B cell (primary cell): Measurements from ENCODE around the gene SLC5A2. TPM values are rescaled to one million over a fixed set of nuclear protein-coding genes. Genes with fewer than 3 reads are reported as not detected.
"Not testable (repeated sequence)": the region's sequence is repeated elsewhere in the genome, so short reads cannot be mapped to it uniquely, and the experiment has no call there.

Experiments
- ATAC-seq: fragments of 200-7000 bp; cut with Tn5 transposase; one replicate; pipeline ENCODE4 v1.10.0; 2021; ENCODE audit warnings: low read depth, mild to moderate bottlenecking, moderate number of reproducible peaks, moderate library complexity
- CTCF ChIA-PET: fragments of 350-600 bp; sonication (Branson Sonifier 250); formaldehyde crosslinking; loops from one replicate; lab custom pipeline; 2021; ENCODE audit warnings: antibody characterized with exemption, inconsistent platforms; lab: Charles Lee
- POLR2A ChIA-PET: fragments of 350-600 bp; sonication (Branson Sonifier 250); formaldehyde crosslinking; loops from one replicate; lab custom pipeline; 2021; ENCODE audit warnings: antibody characterized with exemption; lab: Charles Lee
- DNase-seq: peaks from one replicate; pipeline ENCODE4 v3.0.0; 2013
- H2AFZ ChIP-seq: 2 replicates; pipeline ENCODE4 v1.6.1; 2012; ENCODE audit warnings: mild to moderate bottlenecking, low read depth, low read length; ENCODE audit not compliant: insufficient read depth, poor library complexity, severe bottlenecking
- H3K27ac ChIP-seq, 2 donors: 1 replicate in 1 of 2; 2 replicates in 1 of 2; pipeline ENCODE4 v1.5.1; 2012 to 2013; ENCODE audit warnings: low read length in 2 of 2, mild to moderate bottlenecking in 2 of 2, moderate library complexity in 1 of 2
- H3K27me3 ChIP-seq, 4 experiments: fragments of 200-600 bp in 1 of 4; sonication (generic) in 1 of 4; replicated peaks in 1 of 4; 1 replicate in 2 of 4; 2 replicates in 2 of 4; pipeline versions ENCODE4 v1.6.1 to v1.7.0; 2013 to 2016; ENCODE audit warnings: low read length in 3 of 4, mild to moderate bottlenecking in 2 of 4, mixed read lengths in 1 of 4, moderate library complexity in 1 of 4; ENCODE audit not compliant: insufficient read depth in 4 of 4, control insufficient read depth in 3 of 4; ENCODE audit errors: control extremely low read depth in 1 of 4
- H3K36me3 ChIP-seq, 2 experiments: replicated peaks in 1 of 2; 1 replicate in 1 of 2; 2 replicates in 1 of 2; pipeline versions ENCODE4 v1.6.1 to v1.7.1; 2013; ENCODE audit warnings: low read length in 1 of 2; ENCODE audit not compliant: insufficient read depth in 2 of 2, control insufficient read depth in 1 of 2; ENCODE audit errors: control extremely low read depth in 1 of 2, extremely low read depth in 1 of 2
- H3K4me1 ChIP-seq, 2 donors: fragments of 200-600 bp in 1 of 2; sonication (generic) in 1 of 2; 1 replicate in 1 of 2; 2 replicates in 1 of 2; pipeline versions ENCODE4 v1.5.1 to v1.6.1; 2013 to 2017; ENCODE audit warnings: low read length in 2 of 2; ENCODE audit not compliant: control insufficient read depth in 2 of 2, insufficient read depth in 2 of 2
- H3K4me2 ChIP-seq: replicated peaks from 2 replicates; pipeline ENCODE3; 2012; ENCODE audit warnings: mild to moderate bottlenecking, low read depth, low read length; ENCODE audit not compliant: poor library complexity, severe bottlenecking
- H3K4me3 ChIP-seq, 5 experiments: fragments of 200-600 bp in 1 of 5; sonication (generic) in 1 of 5; 1 replicate in 3 of 5; 2 replicates in 2 of 5; pipeline versions ENCODE4 v1.5.1 to v1.7.0; 2011 to 2016; ENCODE audit warnings: low read length in 4 of 5, mild to moderate bottlenecking in 4 of 5, low read depth in 2 of 5, control low read depth in 1 of 5, moderate library complexity in 1 of 5; ENCODE audit not compliant: insufficient read depth in 1 of 5; ENCODE audit errors: control extremely low read depth in 1 of 5, extremely low read depth in 1 of 5
- H3K79me2 ChIP-seq: fragments of 200-600 bp; sonication (generic); one replicate; pipeline ENCODE4 v1.6.0; 2016; ENCODE audit warnings: low read length; ENCODE audit not compliant: control insufficient read depth, insufficient read depth
- H3K9ac ChIP-seq: fragments of 200-600 bp; sonication (generic); 2 replicates; pipeline ENCODE4 v1.6.1; 2017; ENCODE audit warnings: mild to moderate bottlenecking, low read length, moderate library complexity
- H3K9me3 ChIP-seq, 3 donors: one replicate each; pipeline versions ENCODE4 v1.6.1 to v1.7.1; 2013; ENCODE audit warnings: low read length in 2 of 3; ENCODE audit not compliant: control insufficient read depth in 2 of 3, insufficient read depth in 1 of 3; ENCODE audit errors: control extremely low read depth in 1 of 3
- H4K20me1 ChIP-seq: 2 replicates; pipeline ENCODE4 v1.6.0; 2012; ENCODE audit warnings: mild to moderate bottlenecking, low read length; ENCODE audit not compliant: insufficient read depth, control insufficient read depth, poor library complexity, severe bottlenecking
- H3K27ac Mint-ChIP-seq: one replicate; pipeline ENCODE4 v1.8.0; 2021; ENCODE audit warnings: mixed read lengths
- H3K27me3 Mint-ChIP-seq: one replicate; pipeline ENCODE4 v1.8.0; 2021; ENCODE audit warnings: mixed read lengths
- H3K4me1 Mint-ChIP-seq: one replicate; pipeline ENCODE4 v1.8.0; 2021; ENCODE audit warnings: mixed read lengths
- H3K4me3 Mint-ChIP-seq: one replicate; pipeline ENCODE4 v1.8.0; 2021; ENCODE audit warnings: mixed read lengths
- H3K9me3 Mint-ChIP-seq: one replicate; pipeline ENCODE4 v1.8.0; 2022; ENCODE audit warnings: mixed read lengths; ENCODE audit not compliant: insufficient read depth
- CTCF ChIP-seq: fragments of 200-600 bp; IDR thresholded peaks from one replicate; pipeline ENCODE4 v1.8.0; 2022; ENCODE audit warnings: antibody characterized with exemption, mild to moderate bottlenecking
- EZH2 ChIP-seq: IDR thresholded peaks from 2 replicates; pipeline ENCODE4 v1.6.1; 2012; ENCODE audit warnings: borderline replicate concordance, low read depth, mild to moderate bottlenecking, moderate library complexity, low read length; ENCODE audit not compliant: insufficient read depth, poor library complexity, severe bottlenecking
- WGBS: methylation state at CpG from one replicate; pipeline ENCODE4 v1.1.5; 2013; ENCODE audit warnings: missing lambda C conversion rate; ENCODE audit not compliant: insufficient coverage; 5-methylcytosine and 5-hydroxymethylcytosine counted together
- intact Hi-C: fragments of 100-400 bp; cut with micrococcal nuclease; formaldehyde crosslinking; loops from one replicate; pipeline ENCODE4 v1.10.0; 2022
- polyA plus RNA-seq: library from polyadenylated mRNA; depleted of rRNA; stranded (reverse); fragments of >200 nt; gene quantifications from 2 replicates; pipeline ENCODE4 v1.2.3, GENCODE V29; 2012
- total RNA-seq, 2 donors: library from RNA; stranded (reverse); fragments of 120-200 nt in 1 of 2; gene quantifications; 1 replicate in 1 of 2; 2 replicates in 1 of 2; pipeline versions ENCODE4 v1.2.3 to v1.2.4, GENCODE V29; 2013 to 2022

SLC5A2 gene
- total and polyA plus RNA-seq, 2 donors (not counting 1 experiment from before 2014, with no cell fraction given) = 0.67 to 0.69 TPM

- 14% methylated on average over 48 of the region's 57 CpGs for WGBS
- Histone ChIP-seq H3K9ac (no peak overlapping the region), H3K36me3 (no peaks in the 10 kb centered on the region), H3K9me3 (peaks cover 0 to 18% (median 0%) of the 10 kb centered on the region in 3 donors), H3K4me3 (peak overlapping the region in 2 of 5 experiments; percentile 26 to 38), H3K27ac (no peak overlapping the region), H4K20me1 (no peaks in the 10 kb centered on the region), H3K4me1 (peaks cover 2 to 10% of the 10 kb centered on the region in 2 donors), H2AFZ (peak overlapping the region; percentile 33), H3K79me2 (no peaks in the 10 kb centered on the region), H3K4me2 (peak overlapping the region; percentile 51), H3K27me3 (peaks cover 0 to 35% (median 20%) of the 10 kb centered on the region in 4 experiments)
- ChIA-PET CTCF (interaction anchor here (0.8 kb wide), 1 partner anchor 553 kb away, joined by 3 read pairs; the partner anchor contains the start of gene HSD3B7), POLR2A (no interaction called here)
- peaks cover 2% of the 10 kb centered on the region for H3K4me1 Mint-ChIP-seq
- DNase-seq (peak; percentile 15), ATAC-seq (no peak)
- H3K27ac Mint-ChIP-seq = no peak overlapping the region
- H3K9me3 Mint-ChIP-seq = no peaks in the 10 kb centered on the region
- TF ChIP-seq EZH2 = no peak
- no peak for TF ChIP-seq CTCF
- H3K27me3 Mint-ChIP-seq = peaks cover 51% of the 10 kb centered on the region
- H3K4me3 Mint-ChIP-seq = peak overlapping the region; percentile 37
- intact Hi-C loops = no loop called here
These were observed 54.7 kb downstream of the SLC5A2 start for GRCh38 chr16:31537362-31538242.

GRCh38 chr16:31538243-31538598, 55.3 kb downstream of the SLC5A2 start:
- H3K27ac Mint-ChIP-seq, H3K9me3 Mint-ChIP-seq, H3K36me3 ChIP-seq, H3K4me2 ChIP-seq, H2AFZ ChIP-seq, CTCF ChIA-PET, H3K4me1 Mint-ChIP-seq, H3K79me2 ChIP-seq, H3K27ac ChIP-seq, ATAC-seq, H4K20me1 ChIP-seq, intact Hi-C loops, DNase-seq, POLR2A ChIA-PET, H3K4me3 Mint-ChIP-seq, H3K9ac ChIP-seq, H3K4me3 ChIP-seq: not testable (repeated sequence)
- H3K27me3 Mint-ChIP-seq = peaks cover 51% of the 10 kb centered on the region
- WGBS = no CpG with 5 or more reads among the region's 7 CpGs
- Histone ChIP-seq H3K4me1 (peaks cover 2 to 10% of the 10 kb centered on the region in 2 donors), H3K27me3 (peaks cover 0 to 32% (median 20%) of the 10 kb centered on the region in 4 experiments), H3K9me3 (peaks cover 0 to 21% (median 0%) of the 10 kb centered on the region in 3 donors)

- no CpG with 5 or more reads among the region's 4 CpGs for WGBS
- CTCF ChIA-PET, H3K4me2 ChIP-seq, H3K4me3 Mint-ChIP-seq, H3K27ac ChIP-seq, H2AFZ ChIP-seq, H3K36me3 ChIP-seq, H3K9ac ChIP-seq, H3K27ac Mint-ChIP-seq, intact Hi-C loops, POLR2A ChIA-PET, DNase-seq, H3K4me1 Mint-ChIP-seq, H4K20me1 ChIP-seq, H3K79me2 ChIP-seq, ATAC-seq, H3K4me3 ChIP-seq, H3K9me3 Mint-ChIP-seq: not testable (repeated sequence)
- Histone ChIP-seq H3K4me1 (peaks cover 2 to 10% of the 10 kb centered on the region in 2 donors), H3K9me3 (peaks cover 0 to 21% (median 1%) of the 10 kb centered on the region in 3 donors), H3K27me3 (peaks cover 0 to 33% (median 20%) of the 10 kb centered on the region in 4 experiments)
- peaks cover 55% of the 10 kb centered on the region for H3K27me3 Mint-ChIP-seq
These were observed 56.8 kb downstream of the SLC5A2 start for GRCh38 chr16:31539762-31540161.
